Measurements from ENCODE around the gene PER3. TPM values are rescaled to one million over a fixed set of nuclear protein-coding genes. Genes with fewer than 3 reads are reported as not detected.

The PER3 gene
- total and polyA plus RNA-seq, 2 of the 4 experiments (the other 2 are of a cell fraction) = 3.4 to 4.2 TPM

DNA sequence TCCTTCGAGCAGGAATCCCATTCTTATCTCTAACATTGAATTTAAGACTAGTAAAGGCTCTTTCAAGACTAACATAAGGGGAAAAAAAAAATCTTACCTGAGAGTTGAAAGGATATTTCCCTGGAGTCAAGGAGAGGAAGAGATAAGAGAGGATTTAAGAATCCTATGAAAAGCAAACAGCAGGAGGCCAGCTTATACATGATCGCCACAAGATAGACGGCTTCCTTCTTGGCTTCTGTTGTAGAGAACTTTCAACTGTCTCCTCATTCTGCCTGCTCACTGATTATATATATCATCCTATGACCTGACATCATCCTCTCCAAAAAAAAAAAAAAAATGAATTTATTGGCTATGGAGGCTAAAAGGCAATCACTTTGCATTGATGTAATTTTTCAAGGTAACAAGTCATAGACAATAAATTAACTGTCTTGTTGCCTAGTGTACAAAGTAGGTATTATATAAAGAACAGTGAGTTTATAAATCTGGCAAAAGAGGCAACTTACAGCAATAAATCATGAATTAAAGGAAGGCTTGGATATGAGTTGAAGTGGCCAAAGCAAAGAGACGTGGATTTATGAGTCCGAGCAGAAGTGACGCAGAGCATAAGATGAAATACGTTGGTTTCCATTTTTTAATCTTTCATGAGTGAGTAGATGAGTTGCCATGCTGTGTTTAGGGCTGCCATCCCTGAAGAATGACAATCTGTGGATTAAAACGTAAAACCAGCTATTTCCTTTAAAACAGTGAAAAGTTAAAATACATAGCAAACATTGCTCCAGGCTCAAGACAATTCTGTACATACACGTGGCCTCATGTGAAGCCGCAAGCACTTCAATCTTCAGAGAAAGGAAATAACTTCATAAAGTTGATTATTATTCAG is 69.0 kb downstream of the PER3 start, which contains the start of gene UTS2:
TSS of gene UTS2 (minus strand) at position 262 of the 880 bp plus-strand sequence. CDS start at position 200, 62 bp downstream.
- H3K27me3 ChIP-seq (ENCODE audit: control insufficient read depth, insufficient read depth, low read length) = peaks cover 2% of the 10 kb centered on the region; the same call in 1 of the 2 replicates
- no peak within 1 kb of the TSS for H3K4me3 ChIP-seq (ENCODE audit: insufficient read depth, low read depth, low read length)
- no peaks in the 10 kb centered on the region for H4K20me1 ChIP-seq (ENCODE audit: insufficient read depth, low read length)
- H2BK120ac ChIP-seq (ENCODE audit: low read depth, low read length) = no peak within 1 kb of the TSS
- H4K5ac ChIP-seq (ENCODE audit: low read depth, low read length) = no peak within 1 kb of the TSS
- H3K27ac ChIP-seq (ENCODE audit: insufficient read depth, low read length) = no peak within 1 kb of the TSS
- H2AK9ac ChIP-seq (replicated peaks; ENCODE audit: low read depth, low read length, poor library complexity) = no peak within 1 kb of the TSS
- H3K36me3 ChIP-seq (ENCODE audit: control insufficient read depth, insufficient read depth, low read length) = no peaks in the 10 kb centered on the region
- H2BK5ac ChIP-seq (ENCODE audit: low read depth, low read length, poor library complexity, severe bottlenecking) = no peak within 1 kb of the TSS
- no peaks in the 10 kb centered on the region for H3K79me1 ChIP-seq (ENCODE audit: low read depth in 1 of 2, low read length in 2 of 2)
- no peak within 1 kb of the TSS for H3K4me2 ChIP-seq (ENCODE audit: low read depth, low read length)
- ChIA-PET POLR2A (ENCODE audit: unreplicated experiment) (interaction anchor here (0.6 kb wide), 1 partner anchor 98 kb away, joined by 4 read pairs; no protein-coding TSS in a partner anchor), CTCF (no interaction called here)
- no peaks in the 10 kb centered on the region for H3K9me3 ChIP-seq (ENCODE audit: control insufficient read depth, insufficient read depth, low read length)
- dilution Hi-C loops (cut with HindIII; ENCODE audit: low sequenced_read_pairs, unreplicated experiment) = no loop called here
- 40% methylated on average over 1 of the region's 10 CpGs; no CpG with 5 or more reads in 1 of the 2 experiments for WGBS, 2 experiments (ENCODE audit: extremely low coverage in 2 of 2, insufficient read length in 1 of 2)
- H3K9ac ChIP-seq (ENCODE audit: low read depth, low read length) = no peak within 1 kb of the TSS
- no peak within 1 kb of the TSS for H3K4ac ChIP-seq (ENCODE audit: low read depth, low read length)
- H3K56ac ChIP-seq (ENCODE audit: extremely low read depth, insufficient read depth, low read length) = no peak within 1 kb of the TSS
- no peak within 1 kb of the TSS for H2BK20ac ChIP-seq (ENCODE audit: low read depth, low read length)
- no peak within 1 kb of the TSS for H3K18ac ChIP-seq (ENCODE audit: low read depth, low read length)
- no peak for DNase-seq
- H3K23ac ChIP-seq (ENCODE audit: low read depth, low read length) = no peak within 1 kb of the TSS
- H3K14ac ChIP-seq (replicated peaks; ENCODE audit: low read depth, low read length) = no peak within 1 kb of the TSS
- no peak within 1 kb of the TSS for H4K91ac ChIP-seq (ENCODE audit: insufficient read depth, low read depth, low read length)
- no peaks in the 10 kb centered on the region for H3K4me1 ChIP-seq (ENCODE audit: control insufficient read depth, insufficient read depth, low read length)
- no peak within 1 kb of the TSS for H2AK5ac ChIP-seq (ENCODE audit: low read depth, low read length)
- in situ Hi-C loops (cut with MboI; ENCODE audit: low sequenced_read_pairs) = no loop called here
- H3K9me1 ChIP-seq (ENCODE audit: insufficient read depth, low read length) = 0 out of 2 replicates have a peak, but pooled peaks cover 3% of the 10 kb centered on the region
- no TSS peak for BruUV-seq (replicated peaks)
- H4K8ac ChIP-seq (ENCODE audit: low read depth in 2 of 2, low read length in 2 of 2) = no peak within 1 kb of the TSS
- no peak within 1 kb of the TSS for H2AFZ ChIP-seq (replicated peaks; ENCODE audit: low read length, poor library complexity)
- intact Hi-C loops (cut with micrococcal nuclease) = no loop called here
- H2BK15ac ChIP-seq (ENCODE audit: low read depth, low read length) = no peak within 1 kb of the TSS
- ATAC-seq (ENCODE audit: low read depth) = no peak
- TF ChIP-seq CEBPB (IDR thresholded peaks at IDR 0.05; ENCODE audit: low read depth, low read length) (no peak), CHD1 (IDR thresholded peaks at IDR 0.05; ENCODE audit: low read depth, low read length) (no peak), BHLHE40 (IDR thresholded peaks at IDR 0.05; ENCODE audit: low read depth, low read length) (no peak), RAD21 (IDR thresholded peaks at IDR 0.05; ENCODE audit: low read length) (no peak), FOS (IDR thresholded peaks at IDR 0.05; ENCODE audit: low read depth, low read length) (no peak), MXI1 (IDR thresholded peaks at IDR 0.05; ENCODE audit: borderline replicate concordance, low read depth, low read length) (no peak), MAFK (IDR thresholded peaks at IDR 0.05; ENCODE audit: low read depth, low read length) (no peak), RFX5 (IDR thresholded peaks at IDR 0.05; ENCODE audit: low read depth, low read length) (no peak), NFE2L2 (IDR thresholded peaks at IDR 0.05; ENCODE audit: low read depth, low read length) (no peak), SMC3 (IDR thresholded peaks at IDR 0.05; ENCODE audit: low read depth, low read length) (no peak), MAZ (IDR thresholded peaks at IDR 0.05; ENCODE audit: borderline replicate concordance, low read depth, low read length) (no peak), RCOR1 (IDR thresholded peaks at IDR 0.05; ENCODE audit: insufficient replicate concordance, low read length) (no peak), POLR2A (IDR thresholded peaks at IDR 0.05; ENCODE audit: low read depth, low read length) (no peak)
- TF ChIP-seq, protein P1, sequence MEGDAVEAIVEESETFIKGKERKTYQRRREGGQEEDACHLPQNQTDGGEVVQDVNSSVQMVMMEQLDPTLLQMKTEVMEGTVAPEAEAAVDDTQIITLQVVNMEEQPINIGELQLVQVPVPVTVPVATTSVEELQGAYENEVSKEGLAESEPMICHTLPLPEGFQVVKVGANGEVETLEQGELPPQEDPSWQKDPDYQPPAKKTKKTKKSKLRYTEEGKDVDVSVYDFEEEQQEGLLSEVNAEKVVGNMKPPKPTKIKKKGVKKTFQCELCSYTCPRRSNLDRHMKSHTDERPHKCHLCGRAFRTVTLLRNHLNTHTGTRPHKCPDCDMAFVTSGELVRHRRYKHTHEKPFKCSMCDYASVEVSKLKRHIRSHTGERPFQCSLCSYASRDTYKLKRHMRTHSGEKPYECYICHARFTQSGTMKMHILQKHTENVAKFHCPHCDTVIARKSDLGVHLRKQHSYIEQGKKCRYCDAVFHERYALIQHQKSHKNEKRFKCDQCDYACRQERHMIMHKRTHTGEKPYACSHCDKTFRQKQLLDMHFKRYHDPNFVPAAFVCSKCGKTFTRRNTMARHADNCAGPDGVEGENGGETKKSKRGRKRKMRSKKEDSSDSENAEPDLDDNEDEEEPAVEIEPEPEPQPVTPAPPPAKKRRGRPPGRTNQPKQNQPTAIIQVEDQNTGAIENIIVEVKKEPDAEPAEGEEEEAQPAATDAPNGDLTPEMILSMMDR (conservative IDR thresholded peaks at IDR 0.05; ENCODE audit: low read depth, low read length) = no peak
- TF ChIP-seq, protein P2, sequence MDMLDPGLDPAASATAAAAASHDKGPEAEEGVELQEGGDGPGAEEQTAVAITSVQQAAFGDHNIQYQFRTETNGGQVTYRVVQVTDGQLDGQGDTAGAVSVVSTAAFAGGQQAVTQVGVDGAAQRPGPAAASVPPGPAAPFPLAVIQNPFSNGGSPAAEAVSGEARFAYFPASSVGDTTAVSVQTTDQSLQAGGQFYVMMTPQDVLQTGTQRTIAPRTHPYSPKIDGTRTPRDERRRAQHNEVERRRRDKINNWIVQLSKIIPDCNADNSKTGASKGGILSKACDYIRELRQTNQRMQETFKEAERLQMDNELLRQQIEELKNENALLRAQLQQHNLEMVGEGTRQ (IDR thresholded peaks at IDR 0.05; ENCODE audit: low read depth, low read length) = no peak
